ENCODE data around the gene SYNGAP1. TPM values are rescaled to one million over a fixed set of nuclear protein-coding genes. Genes with fewer than 3 reads are reported as not detected.
"Not testable (repeated sequence)": the region's sequence is repeated elsewhere in the genome, so short reads cannot be mapped to it uniquely, and the experiment has no call there.

The SYNGAP1 gene
- polyA plus RNA-seq, 1 of the 3 experiments (the other 2 are of a cell fraction) = 8.8 TPM

DNA sequence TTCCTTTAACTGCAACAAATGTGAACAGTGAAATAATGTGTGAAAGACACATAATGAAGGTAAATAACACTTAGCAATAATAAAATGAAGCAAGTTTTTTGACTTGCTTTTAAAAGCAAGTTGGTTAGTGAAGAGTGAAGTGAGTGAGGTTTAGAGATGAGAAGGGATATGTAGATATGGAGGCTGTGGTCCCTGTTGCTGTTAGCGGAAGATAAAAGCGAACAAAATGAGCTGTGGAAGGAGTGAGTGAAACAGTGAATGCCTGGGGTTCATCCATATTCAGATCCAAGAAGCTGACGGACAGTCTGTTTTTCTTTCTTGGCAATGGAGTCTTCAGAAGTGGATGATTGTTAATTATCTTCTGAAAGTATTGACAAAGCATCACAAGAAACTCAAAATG is 58.0 kb downstream of the SYNGAP1 start:
- Histone ChIP-seq H3K9ac (no peak overlapping the region), H3K79me2 (ENCODE audit: insufficient read depth) (no peaks in the 10 kb centered on the region), H3K36me3 (replicated peaks in 1 of 2; ENCODE audit: control insufficient read depth in 1 of 2, insufficient read depth in 2 of 2, low read length in 1 of 2) (no peaks in the 10 kb centered on the region), H4K20me1 (ENCODE audit: insufficient read depth) (no peaks in the 10 kb centered on the region), H3K4me3 (ENCODE audit: low read depth in 2 of 2, low read length in 1 of 2) (no peak overlapping the region), H3K9me2 (no peaks in the 10 kb centered on the region), H2AFZ (ENCODE audit: low read depth) (no peak overlapping the region), H3F3A (replicated peaks; ENCODE audit: insufficient read depth) (no peaks in the 10 kb centered on the region), H3K4me1 (ENCODE audit: control insufficient read depth in 1 of 2, insufficient read depth in 2 of 2, low read depth in 1 of 2, low read length in 1 of 2) (no peaks in the 10 kb centered on the region), H3K27me3 (ENCODE audit: insufficient read depth) (peaks cover 10% of the 10 kb centered on the region; the same call in 1 of the 2 replicates), H3K4me2 (no peak overlapping the region), H3K27ac (ENCODE audit: low read depth in 2 of 2, low read length in 1 of 2) (no peak overlapping the region), H3K9me3 (no peaks in the 10 kb centered on the region)
- DNase-seq = no peak
- 79% methylated on average over 3 of the region's 3 CpGs for WGBS (ENCODE audit: low lambda C conversion rate)
- TF ChIP-seq FOSL2 (IDR thresholded peaks at IDR 0.05; ENCODE audit: borderline replicate concordance, low read depth) = no peak
- TF ChIP-seq YY1 (IDR thresholded peaks at IDR 0.05; ENCODE audit: low read depth) = no peak
- TF ChIP-seq SMC3 (IDR thresholded peaks at IDR 0.05; ENCODE audit: low read depth, low read length) = no peak
- no peak for TF ChIP-seq CHD2 (IDR thresholded peaks at IDR 0.05; ENCODE audit: low read length, partially characterized antibody)
- TF ChIP-seq MEF2A (IDR thresholded peaks at IDR 0.05; ENCODE audit: borderline replicate concordance, low read depth) = no peak
- TF ChIP-seq, protein P1, sequence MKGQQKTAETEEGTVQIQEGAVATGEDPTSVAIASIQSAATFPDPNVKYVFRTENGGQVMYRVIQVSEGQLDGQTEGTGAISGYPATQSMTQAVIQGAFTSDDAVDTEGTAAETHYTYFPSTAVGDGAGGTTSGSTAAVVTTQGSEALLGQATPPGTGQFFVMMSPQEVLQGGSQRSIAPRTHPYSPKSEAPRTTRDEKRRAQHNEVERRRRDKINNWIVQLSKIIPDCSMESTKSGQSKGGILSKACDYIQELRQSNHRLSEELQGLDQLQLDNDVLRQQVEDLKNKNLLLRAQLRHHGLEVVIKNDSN (IDR thresholded peaks at IDR 0.05; ENCODE audit: borderline replicate concordance, low read depth) = no peak
- POLR2A ChIA-PET = no interaction called here
- CTCF ChIA-PET = no interaction called here

DNA sequence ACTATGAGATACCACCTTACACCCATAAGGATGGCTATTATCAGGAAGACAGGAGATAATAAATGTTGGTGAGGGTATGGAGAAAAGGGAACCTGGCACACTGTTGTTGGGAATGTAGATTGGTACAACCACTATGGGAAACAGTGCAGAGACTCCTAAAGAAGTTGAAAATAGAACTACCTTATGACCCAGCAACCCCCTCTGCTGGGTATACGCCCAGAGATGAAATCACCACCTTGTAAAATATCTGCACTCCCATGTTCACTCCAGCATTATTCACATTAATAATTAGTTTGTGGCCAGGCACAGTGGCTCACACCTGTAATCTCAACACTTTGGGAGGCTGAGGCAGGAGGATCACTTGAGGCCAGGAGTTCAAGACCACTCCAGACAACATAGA is 61.3 kb downstream of the SYNGAP1 start:
- H3K79me2 ChIP-seq (ENCODE audit: insufficient read depth) = no peaks in the 10 kb centered on the region
- CTCF ChIA-PET = no interaction called here
- POLR2A ChIA-PET = no interaction called here
- no peak overlapping the region for H2AFZ ChIP-seq (ENCODE audit: low read depth)
- H3K9ac ChIP-seq = no peak overlapping the region
- H3K4me2 ChIP-seq = no peak overlapping the region
- H3K27ac ChIP-seq (ENCODE audit: low read depth in 2 of 2, low read length in 1 of 2) = no peak overlapping the region
- TF ChIP-seq, protein P2, sequence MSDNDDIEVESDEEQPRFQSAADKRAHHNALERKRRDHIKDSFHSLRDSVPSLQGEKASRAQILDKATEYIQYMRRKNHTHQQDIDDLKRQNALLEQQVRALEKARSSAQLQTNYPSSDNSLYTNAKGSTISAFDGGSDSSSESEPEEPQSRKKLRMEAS (IDR thresholded peaks at IDR 0.05; ENCODE audit: low read depth) = no peak
- TF ChIP-seq SIN3A (IDR thresholded peaks at IDR 0.05; ENCODE audit: borderline replicate concordance, low read depth, low read length) (no peak), MXI1 (IDR thresholded peaks at IDR 0.05; ENCODE audit: low read depth, low read length) (no peak), RAD21 (IDR thresholded peaks at IDR 0.05; ENCODE audit: low read length) (no peak), FOXM1 (IDR thresholded peaks at IDR 0.05; ENCODE audit: low read depth) (no peak), JUND (IDR thresholded peaks at IDR 0.05) (no peak), REST (IDR thresholded peaks at IDR 0.05; ENCODE audit: low read depth, low read length) (no peak), FOXJ3 (CRISPR knock-in tag; IDR thresholded peaks at IDR 0.05) (no peak), SMC3 (IDR thresholded peaks at IDR 0.05; ENCODE audit: low read depth, low read length) (no peak), POLR2AphosphoS5 (IDR thresholded peaks at IDR 0.05; ENCODE audit: low read depth, low read length) (no peak)
- no peak for DNase-seq
- no peaks in the 10 kb centered on the region for H3F3A ChIP-seq (replicated peaks; ENCODE audit: insufficient read depth)
- WGBS (ENCODE audit: low lambda C conversion rate) = 7% methylated on average over 1 of the region's 1 CpG
- no peaks in the 10 kb centered on the region for H4K20me1 ChIP-seq (ENCODE audit: insufficient read depth)
- no peak overlapping the region for H3K4me3 ChIP-seq (ENCODE audit: low read depth in 2 of 2, low read length in 1 of 2)
- H3K9me2 ChIP-seq = no peaks in the 10 kb centered on the region
- H3K4me1 ChIP-seq (ENCODE audit: control insufficient read depth in 1 of 2, insufficient read depth in 2 of 2, low read depth in 1 of 2, low read length in 1 of 2) = no peaks in the 10 kb centered on the region
- no peaks in the 10 kb centered on the region for H3K36me3 ChIP-seq (replicated peaks in 1 of 2; ENCODE audit: control insufficient read depth in 1 of 2, insufficient read depth in 2 of 2, low read length in 1 of 2)
- H3K27me3 ChIP-seq (ENCODE audit: insufficient read depth) = peaks cover 10% of the 10 kb centered on the region; the same call in 1 of the 2 replicates
- no peaks in the 10 kb centered on the region for H3K9me3 ChIP-seq

DNA sequence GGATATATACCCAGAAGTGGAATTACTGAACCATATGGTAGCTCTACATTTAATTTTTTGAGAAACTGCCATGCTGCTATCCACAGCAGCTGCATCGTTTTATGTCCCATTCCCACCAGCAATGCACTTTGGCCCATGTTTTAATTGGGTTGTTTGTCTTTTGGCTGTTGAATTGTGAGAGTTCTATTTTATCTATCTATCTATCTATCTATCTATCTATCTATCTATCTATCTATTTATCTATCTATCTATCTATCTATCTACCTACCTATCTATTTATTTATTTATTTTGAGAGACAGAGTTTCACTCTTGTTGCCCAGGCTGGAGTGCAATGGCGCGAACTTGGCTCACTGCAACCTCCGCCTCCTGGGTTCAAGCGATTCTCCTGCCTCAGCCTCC is 62.8 kb downstream of the SYNGAP1 start:
- H3K79me2 ChIP-seq (ENCODE audit: insufficient read depth); H3K9ac ChIP-seq; DNase-seq; H3K9me3 ChIP-seq; H3K4me1 ChIP-seq (ENCODE audit: control insufficient read depth in 1 of 2, insufficient read depth in 2 of 2, low read depth in 1 of 2, low read length in 1 of 2); H3F3A ChIP-seq (replicated peaks; ENCODE audit: insufficient read depth); CTCF ChIA-PET; H3K27me3 ChIP-seq (ENCODE audit: insufficient read depth); H3K36me3 ChIP-seq (replicated peaks in 1 of 2; ENCODE audit: control insufficient read depth in 1 of 2, insufficient read depth in 2 of 2, low read length in 1 of 2); H3K4me3 ChIP-seq (ENCODE audit: low read depth in 2 of 2, low read length in 1 of 2); H3K27ac ChIP-seq (ENCODE audit: low read depth in 2 of 2, low read length in 1 of 2); H3K9me2 ChIP-seq; H2AFZ ChIP-seq (ENCODE audit: low read depth); H4K20me1 ChIP-seq (ENCODE audit: insufficient read depth); H3K4me2 ChIP-seq; POLR2A ChIA-PET: not testable (repeated sequence)
- WGBS (ENCODE audit: low lambda C conversion rate) = 83% methylated on average over 5 of the region's 5 CpGs

Measured in SK-N-SH (cell line).